Measurements from ENCODE around the gene PLLP. TPM values are rescaled to one million over a fixed set of nuclear protein-coding genes. Genes with fewer than 3 reads are reported as not detected.

The PLLP gene
- total and polyA plus RNA-seq, 10 of the 15 experiments (the other 5 are each of a cell fraction or from before 2014, with no cell fraction given): 0.21 to 5.8 (median 0.67) TPM

DNA sequence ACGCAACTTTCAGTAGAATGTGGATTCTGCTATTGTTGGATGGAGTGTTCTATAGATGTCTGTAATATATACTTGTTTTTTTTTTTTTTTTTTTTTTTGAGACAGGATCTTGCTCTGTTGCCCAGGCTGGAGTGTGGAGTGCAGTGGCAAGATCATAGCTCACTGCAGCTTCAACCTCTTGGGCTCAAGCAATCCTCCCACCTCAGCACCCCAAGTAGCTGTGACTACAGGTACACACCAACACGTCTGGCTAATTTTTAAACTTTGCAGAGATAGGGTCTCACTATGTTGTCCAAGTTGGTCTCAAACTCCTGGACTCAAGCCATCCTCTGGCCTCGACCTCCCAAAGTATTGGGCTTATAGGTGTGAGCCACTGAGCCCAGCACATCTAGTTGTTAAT is 46.9 kb upstream of the PLLP start (continued):
- TF ChIP-seq, protein P1, sequence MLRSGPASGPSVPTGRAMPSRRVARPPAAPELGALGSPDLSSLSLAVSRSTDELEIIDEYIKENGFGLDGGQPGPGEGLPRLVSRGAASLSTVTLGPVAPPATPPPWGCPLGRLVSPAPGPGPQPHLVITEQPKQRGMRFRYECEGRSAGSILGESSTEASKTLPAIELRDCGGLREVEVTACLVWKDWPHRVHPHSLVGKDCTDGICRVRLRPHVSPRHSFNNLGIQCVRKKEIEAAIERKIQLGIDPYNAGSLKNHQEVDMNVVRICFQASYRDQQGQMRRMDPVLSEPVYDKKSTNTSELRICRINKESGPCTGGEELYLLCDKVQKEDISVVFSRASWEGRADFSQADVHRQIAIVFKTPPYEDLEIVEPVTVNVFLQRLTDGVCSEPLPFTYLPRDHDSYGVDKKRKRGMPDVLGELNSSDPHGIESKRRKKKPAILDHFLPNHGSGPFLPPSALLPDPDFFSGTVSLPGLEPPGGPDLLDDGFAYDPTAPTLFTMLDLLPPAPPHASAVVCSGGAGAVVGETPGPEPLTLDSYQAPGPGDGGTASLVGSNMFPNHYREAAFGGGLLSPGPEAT (IDR thresholded peaks at IDR 0.05; ENCODE audit: low read depth): no peak
- no peak for TF ChIP-seq EGR1 (IDR thresholded peaks at IDR 0.05; ENCODE audit: borderline replicate concordance in 1 of 2, low read depth in 2 of 2, low read length in 2 of 2)
- TF ChIP-seq CBX5 (IDR thresholded peaks at IDR 0.05; ENCODE audit: low read depth): no peak
- TF ChIP-seq CEBPB (IDR thresholded peaks at IDR 0.05; ENCODE audit: borderline replicate concordance in 1 of 2, low read depth in 2 of 2, low read length in 2 of 2): no peak
- no peak for TF ChIP-seq YY1 (IDR thresholded peaks at IDR 0.05; ENCODE audit: low read depth, low read length)
- no peak for TF ChIP-seq BACH1 (IDR thresholded peaks at IDR 0.05; ENCODE audit: borderline replicate concordance)
- no peak for TF ChIP-seq SIX5 (IDR thresholded peaks at IDR 0.05; ENCODE audit: low read depth, low read length, severe bottlenecking)
- TF ChIP-seq NKRF (conservative IDR thresholded peaks at IDR 0.05): no peak
- TF ChIP-seq POU2F2 (IDR thresholded peaks at IDR 0.05; ENCODE audit: borderline replicate concordance, low read depth, low read length): no peak
- TF ChIP-seq, protein P2, sequence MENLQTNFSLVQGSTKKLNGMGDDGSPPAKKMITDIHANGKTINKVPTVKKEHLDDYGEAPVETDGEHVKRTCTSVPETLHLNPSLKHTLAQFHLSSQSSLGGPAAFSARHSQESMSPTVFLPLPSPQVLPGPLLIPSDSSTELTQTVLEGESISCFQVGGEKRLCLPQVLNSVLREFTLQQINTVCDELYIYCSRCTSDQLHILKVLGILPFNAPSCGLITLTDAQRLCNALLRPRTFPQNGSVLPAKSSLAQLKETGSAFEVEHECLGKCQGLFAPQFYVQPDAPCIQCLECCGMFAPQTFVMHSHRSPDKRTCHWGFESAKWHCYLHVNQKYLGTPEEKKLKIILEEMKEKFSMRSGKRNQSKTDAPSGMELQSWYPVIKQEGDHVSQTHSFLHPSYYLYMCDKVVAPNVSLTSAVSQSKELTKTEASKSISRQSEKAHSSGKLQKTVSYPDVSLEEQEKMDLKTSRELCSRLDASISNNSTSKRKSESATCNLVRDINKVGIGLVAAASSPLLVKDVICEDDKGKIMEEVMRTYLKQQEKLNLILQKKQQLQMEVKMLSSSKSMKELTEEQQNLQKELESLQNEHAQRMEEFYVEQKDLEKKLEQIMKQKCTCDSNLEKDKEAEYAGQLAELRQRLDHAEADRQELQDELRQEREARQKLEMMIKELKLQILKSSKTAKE (IDR thresholded peaks at IDR 0.05; ENCODE audit: low read depth, poor library complexity, severe bottlenecking): no peak
- TF ChIP-seq ZBED1 (IDR thresholded peaks at IDR 0.05; ENCODE audit: borderline replicate concordance): no peak
- no peak for TF ChIP-seq TCF12 (IDR thresholded peaks at IDR 0.05; ENCODE audit: low read depth, low read length)
- TF ChIP-seq, protein P3, sequence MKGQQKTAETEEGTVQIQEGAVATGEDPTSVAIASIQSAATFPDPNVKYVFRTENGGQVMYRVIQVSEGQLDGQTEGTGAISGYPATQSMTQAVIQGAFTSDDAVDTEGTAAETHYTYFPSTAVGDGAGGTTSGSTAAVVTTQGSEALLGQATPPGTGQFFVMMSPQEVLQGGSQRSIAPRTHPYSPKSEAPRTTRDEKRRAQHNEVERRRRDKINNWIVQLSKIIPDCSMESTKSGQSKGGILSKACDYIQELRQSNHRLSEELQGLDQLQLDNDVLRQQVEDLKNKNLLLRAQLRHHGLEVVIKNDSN (IDR thresholded peaks at IDR 0.05; ENCODE audit: borderline replicate concordance, extremely low read length, insufficient read depth, low read depth, low read length): no peak
